ENCODE measurements around the gene PREP.

GRCh38 chr6:105251689-105252088 is 151.2 kb downstream of the PREP start:
- no peak for TF ChIP-seq CTCF (IDR thresholded peaks at IDR 0.05; ENCODE audit: poor library complexity)
- TF ChIP-seq EZH2phosphoT487 (IDR thresholded peaks at IDR 0.05; ENCODE audit: low read depth, severe bottlenecking, unreplicated experiment): no peak
- TF ChIP-seq EZH2 (IDR thresholded peaks at IDR 0.05; ENCODE audit: borderline replicate concordance): no peak
